GM12878 (cell line): ENCODE results near the gene TK2. TPM values are rescaled to one million over a fixed set of nuclear protein-coding genes. Genes with fewer than 3 reads are reported as not detected.

ENCODE experiments used
- BCL11A ChIP-seq: IDR thresholded peaks from 2 replicates; pipeline ENCODE4 v1.6.1; 2011; ENCODE audit warnings: low read depth, low read length
- ETV6 ChIP-seq, 2 experiments: fragments of 450-650 bp in 1 of 2; IDR thresholded peaks in 1 of 2; conservative IDR thresholded peaks in 1 of 2; 2 replicates each; pipeline ENCODE4 v1.6.1; 2014; ENCODE audit warnings: antibody characterized with exemption in 1 of 2, borderline replicate concordance in 1 of 2, low read depth in 1 of 2, mild to moderate bottlenecking in 1 of 2, moderate library complexity in 1 of 2
- EZH2 ChIP-seq: IDR thresholded peaks from 2 replicates; pipeline ENCODE4 v1.6.1; 2012; ENCODE audit warnings: low read depth, mild to moderate bottlenecking, control low read depth, inconsistent platforms, low read length, borderline replicate concordance; ENCODE audit not compliant: control insufficient read depth
- HDAC6 ChIP-seq: fragments of 200-600 bp; sonication (generic); IDR thresholded peaks from one replicate; pipeline ENCODE4 v1.8.0; 2017; ENCODE audit warnings: antibody characterized with exemption; ENCODE audit not compliant: unreplicated experiment
- HDGF ChIP-seq: fragments of 450-650 bp; IDR thresholded peaks from 2 replicates; pipeline ENCODE4 v1.6.1; 2016; ENCODE audit warnings: antibody characterized with exemption
- IKZF2 ChIP-seq, 2 experiments: fragments of 450-650 bp; IDR thresholded peaks; 2 replicates each; pipeline ENCODE4 v1.6.1; 2017; ENCODE audit warnings: mild to moderate bottlenecking in 2 of 2, moderate library complexity in 2 of 2
- MTA2 ChIP-seq: fragments of 450-650 bp; IDR thresholded peaks from 2 replicates; pipeline ENCODE4 v1.6.1; 2016; ENCODE audit warnings: low read depth, mild to moderate bottlenecking, moderate library complexity
- PML ChIP-seq: IDR thresholded peaks from 2 replicates; pipeline ENCODE4 v1.6.1; 2012; ENCODE audit warnings: low read length, inconsistent platforms
- POLR2A ChIP-seq: IDR thresholded peaks from 2 replicates; pipeline ENCODE4 v1.6.1; 2011; ENCODE audit warnings: low read depth, mild to moderate bottlenecking, low read length
- RB1 ChIP-seq: fragments of 450-650 bp; formaldehyde crosslinking; IDR thresholded peaks from 2 replicates; pipeline ENCODE4 v1.6.1; 2017; ENCODE audit warnings: mild to moderate bottlenecking, borderline replicate concordance
- RCOR1 ChIP-seq: conservative IDR thresholded peaks from 2 replicates; pipeline ENCODE4 v1.6.1; 2012; ENCODE audit warnings: low read depth, low read length, improper control_type of control experiment
- RFX5 ChIP-seq: IDR thresholded peaks from 2 replicates; pipeline ENCODE4 v1.6.1; 2011; ENCODE audit warnings: low read depth, low read length, improper control_type of control experiment
- SMARCA5 ChIP-seq: fragments of 450-650 bp; IDR thresholded peaks from 2 replicates; pipeline ENCODE4 v1.6.1; 2017; ENCODE audit warnings: mild to moderate bottlenecking
- SMC3 ChIP-seq: IDR thresholded peaks from 2 replicates; pipeline ENCODE4 v1.6.1; 2011; ENCODE audit warnings: low read length, improper control_type of control experiment, borderline replicate concordance
- SPI1 ChIP-seq: IDR thresholded peaks from 2 replicates; pipeline ENCODE4 v1.6.1; 2011; ENCODE audit warnings: low read depth, mild to moderate bottlenecking, low read length, moderate library complexity, borderline replicate concordance; ENCODE audit not compliant: insufficient read depth
- SRF ChIP-seq, 2 experiments: IDR thresholded peaks; 2 replicates each; pipeline ENCODE4 v1.6.1; 2011; ENCODE audit warnings: low read depth in 2 of 2, low read length in 2 of 2, mild to moderate bottlenecking in 1 of 2, moderate library complexity in 1 of 2
- SUPT20H ChIP-seq: IDR thresholded peaks from 2 replicates; pipeline ENCODE4 v1.6.1; 2011; ENCODE audit warnings: low read depth, mild to moderate bottlenecking, low read length, moderate library complexity, borderline replicate concordance; ENCODE audit not compliant: control insufficient read depth
- SUZ12 ChIP-seq: fragments of 200-600 bp; sonication (generic); IDR thresholded peaks from one replicate; pipeline ENCODE4 v1.6.1; 2018; ENCODE audit warnings: antibody characterized with exemption, mild to moderate bottlenecking; ENCODE audit not compliant: unreplicated experiment
- TCF3 ChIP-seq: IDR thresholded peaks from 2 replicates; pipeline ENCODE4 v1.6.1; 2012; ENCODE audit warnings: low read depth, mild to moderate bottlenecking, low read length, borderline replicate concordance; ENCODE audit not compliant: insufficient read depth
- ZZZ3 ChIP-seq: IDR thresholded peaks from 2 replicates; pipeline ENCODE4 v1.6.1; 2011; ENCODE audit warnings: low read depth; ENCODE audit not compliant: control insufficient read depth, insufficient read length
- polyA plus RNA-seq, 11 experiments: library from polyadenylated mRNA; depleted of rRNA in 4 of 11; unstranded in 6 of 11; stranded (reverse) in 5 of 11; fragments of >200 nt; fragmentation: Nextera tagmentation in 4 of 11; fragmentation: Illumina TruSeq in 1 of 11; extraction: Ambion mirVana in 4 of 11; extraction: Trizol in 1 of 11; gene quantifications; 1 replicate in 1 of 11; 2 replicates in 10 of 11; pipeline versions ENCODE4 v1.2.1 to v1.2.3, GENCODE V29; 2011 to 2016; ENCODE audit warnings: inconsistent platforms in 2 of 11, missing spikeins in 2 of 11, low read depth in 1 of 11
- total RNA-seq, 4 experiments: library from RNA; depleted of rRNA in 3 of 4; stranded (reverse); fragments of >200 nt in 3 of 4; fragmentation: Illumina TruSeq in 1 of 4; extraction: Trizol in 1 of 4; gene quantifications; 2 replicates each; pipeline versions ENCODE4 v1.2.1 to v1.2.3, GENCODE V29; 2013 to 2021
- TF ChIP-seq, protein P1 (sequence below): IDR thresholded peaks from 2 replicates; pipeline ENCODE4 v1.6.1; 2012; ENCODE audit warnings: improper control_type of control experiment, low read depth, low read length; ENCODE audit not compliant: insufficient replicate concordance
- TF ChIP-seq, protein P2 (sequence below), 3 experiments: IDR thresholded peaks in 2 of 3; conservative IDR thresholded peaks in 1 of 3; 2 replicates each; pipeline ENCODE4 v1.5.1; 2011; ENCODE audit warnings: low read depth in 3 of 3, low read length in 3 of 3, mild to moderate bottlenecking in 3 of 3, control low read depth in 2 of 3, moderate library complexity in 2 of 3, inconsistent platforms in 1 of 3, mixed read lengths in 1 of 3; ENCODE audit not compliant: control insufficient read depth in 2 of 3, insufficient read depth in 1 of 3; ENCODE audit errors: extremely low read depth in 1 of 3
- TF ChIP-seq, protein P3 (sequence below): IDR thresholded peaks from 2 replicates; pipeline ENCODE4 v1.6.1; 2012; ENCODE audit warnings: low read depth, low read length, improper control_type of control experiment

Gene TK2
- total and polyA plus RNA-seq, 10 of the 15 experiments (the other 5 are each of a cell fraction or from before 2014, with no cell fraction given), result 1.3 to 12.4 (median 3.0) TPM

DNA sequence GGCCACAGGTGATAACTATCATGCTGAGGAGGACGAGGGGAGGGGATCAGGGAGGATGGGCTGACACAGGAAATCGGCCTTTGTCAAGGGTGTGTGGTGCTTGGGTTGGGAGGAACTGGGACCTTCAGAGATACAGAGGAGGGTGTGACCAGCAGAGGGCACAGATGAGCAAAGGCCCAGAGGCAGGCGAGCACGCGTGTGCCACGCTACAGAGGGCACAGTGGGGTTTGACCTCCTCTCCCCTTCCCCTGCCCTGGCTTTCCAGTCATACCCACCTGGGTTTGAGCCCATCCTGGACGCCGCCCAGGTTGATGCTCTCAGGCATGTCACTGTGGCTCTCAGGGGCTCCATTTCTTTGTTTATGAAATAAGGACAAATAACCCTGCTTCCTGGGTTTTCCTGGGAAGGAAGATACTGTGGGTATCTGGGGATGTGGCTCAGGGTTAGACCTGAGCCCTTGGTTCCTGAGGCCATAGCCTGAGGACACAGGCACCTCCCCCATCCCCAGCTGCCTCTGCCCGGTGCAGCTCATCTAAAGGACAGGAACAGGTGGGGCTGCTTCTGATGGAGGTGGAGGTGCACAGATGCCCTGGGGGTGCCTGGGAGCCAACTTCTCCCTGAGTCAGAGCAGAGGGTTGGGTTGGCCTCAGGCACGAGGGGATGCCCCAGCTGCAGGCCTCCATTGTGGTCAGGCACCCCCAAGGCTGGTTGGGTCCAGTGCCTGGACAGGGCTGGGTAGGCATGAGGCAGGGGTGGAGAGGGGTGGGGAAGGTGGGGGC, 71.0 kb downstream of the TK2 start (continued):
- TF ChIP-seq SRF (IDR thresholded peaks at IDR 0.05; ENCODE audit: low read depth in 2 of 2, low read length in 2 of 2) (no peak), MTA2 (no peak), RB1 (no peak), RFX5 (no peak), HDAC6 (no peak), POLR2A (no peak), SUZ12 (no peak), IKZF2 (IDR thresholded peaks at IDR 0.05) (peak; percentile 12 to 14; a peak in 1 of 4 replicates), ETV6 (conservative IDR thresholded peaks at IDR 0.05 in 1 of 2, IDR thresholded peaks at IDR 0.05 in 1 of 2; ENCODE audit: borderline replicate concordance in 1 of 2, low read depth in 1 of 2) (no peak), EZH2 (no peak), BCL11A (no peak), SUPT20H (no peak), TCF3 (no peak), RCOR1 (no peak), ZZZ3 (no peak), SMARCA5 (peak; percentile 70), PML (no peak), HDGF (no peak), SPI1 (peak; percentile 78), SMC3 (peak; percentile 80)
- TF ChIP-seq, protein P1, sequence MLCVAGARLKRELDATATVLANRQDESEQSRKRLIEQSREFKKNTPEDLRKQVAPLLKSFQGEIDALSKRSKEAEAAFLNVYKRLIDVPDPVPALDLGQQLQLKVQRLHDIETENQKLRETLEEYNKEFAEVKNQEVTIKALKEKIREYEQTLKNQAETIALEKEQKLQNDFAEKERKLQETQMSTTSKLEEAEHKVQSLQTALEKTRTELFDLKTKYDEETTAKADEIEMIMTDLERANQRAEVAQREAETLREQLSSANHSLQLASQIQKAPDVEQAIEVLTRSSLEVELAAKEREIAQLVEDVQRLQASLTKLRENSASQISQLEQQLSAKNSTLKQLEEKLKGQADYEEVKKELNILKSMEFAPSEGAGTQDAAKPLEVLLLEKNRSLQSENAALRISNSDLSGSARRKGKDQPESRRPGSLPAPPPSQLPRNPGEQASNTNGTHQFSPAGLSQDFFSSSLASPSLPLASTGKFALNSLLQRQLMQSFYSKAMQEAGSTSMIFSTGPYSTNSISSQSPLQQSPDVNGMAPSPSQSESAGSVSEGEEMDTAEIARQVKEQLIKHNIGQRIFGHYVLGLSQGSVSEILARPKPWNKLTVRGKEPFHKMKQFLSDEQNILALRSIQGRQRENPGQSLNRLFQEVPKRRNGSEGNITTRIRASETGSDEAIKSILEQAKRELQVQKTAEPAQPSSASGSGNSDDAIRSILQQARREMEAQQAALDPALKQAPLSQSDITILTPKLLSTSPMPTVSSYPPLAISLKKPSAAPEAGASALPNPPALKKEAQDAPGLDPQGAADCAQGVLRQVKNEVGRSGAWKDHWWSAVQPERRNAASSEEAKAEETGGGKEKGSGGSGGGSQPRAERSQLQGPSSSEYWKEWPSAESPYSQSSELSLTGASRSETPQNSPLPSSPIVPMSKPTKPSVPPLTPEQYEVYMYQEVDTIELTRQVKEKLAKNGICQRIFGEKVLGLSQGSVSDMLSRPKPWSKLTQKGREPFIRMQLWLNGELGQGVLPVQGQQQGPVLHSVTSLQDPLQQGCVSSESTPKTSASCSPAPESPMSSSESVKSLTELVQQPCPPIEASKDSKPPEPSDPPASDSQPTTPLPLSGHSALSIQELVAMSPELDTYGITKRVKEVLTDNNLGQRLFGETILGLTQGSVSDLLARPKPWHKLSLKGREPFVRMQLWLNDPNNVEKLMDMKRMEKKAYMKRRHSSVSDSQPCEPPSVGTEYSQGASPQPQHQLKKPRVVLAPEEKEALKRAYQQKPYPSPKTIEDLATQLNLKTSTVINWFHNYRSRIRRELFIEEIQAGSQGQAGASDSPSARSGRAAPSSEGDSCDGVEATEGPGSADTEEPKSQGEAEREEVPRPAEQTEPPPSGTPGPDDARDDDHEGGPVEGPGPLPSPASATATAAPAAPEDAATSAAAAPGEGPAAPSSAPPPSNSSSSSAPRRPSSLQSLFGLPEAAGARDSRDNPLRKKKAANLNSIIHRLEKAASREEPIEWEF, result no peak
- TF ChIP-seq, protein P2, sequence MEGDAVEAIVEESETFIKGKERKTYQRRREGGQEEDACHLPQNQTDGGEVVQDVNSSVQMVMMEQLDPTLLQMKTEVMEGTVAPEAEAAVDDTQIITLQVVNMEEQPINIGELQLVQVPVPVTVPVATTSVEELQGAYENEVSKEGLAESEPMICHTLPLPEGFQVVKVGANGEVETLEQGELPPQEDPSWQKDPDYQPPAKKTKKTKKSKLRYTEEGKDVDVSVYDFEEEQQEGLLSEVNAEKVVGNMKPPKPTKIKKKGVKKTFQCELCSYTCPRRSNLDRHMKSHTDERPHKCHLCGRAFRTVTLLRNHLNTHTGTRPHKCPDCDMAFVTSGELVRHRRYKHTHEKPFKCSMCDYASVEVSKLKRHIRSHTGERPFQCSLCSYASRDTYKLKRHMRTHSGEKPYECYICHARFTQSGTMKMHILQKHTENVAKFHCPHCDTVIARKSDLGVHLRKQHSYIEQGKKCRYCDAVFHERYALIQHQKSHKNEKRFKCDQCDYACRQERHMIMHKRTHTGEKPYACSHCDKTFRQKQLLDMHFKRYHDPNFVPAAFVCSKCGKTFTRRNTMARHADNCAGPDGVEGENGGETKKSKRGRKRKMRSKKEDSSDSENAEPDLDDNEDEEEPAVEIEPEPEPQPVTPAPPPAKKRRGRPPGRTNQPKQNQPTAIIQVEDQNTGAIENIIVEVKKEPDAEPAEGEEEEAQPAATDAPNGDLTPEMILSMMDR (IDR thresholded peaks at IDR 0.05 in 2 of 3, conservative IDR thresholded peaks at IDR 0.05 in 1 of 3; ENCODE audit: control insufficient read depth in 2 of 3, extremely low read depth in 1 of 3, insufficient read depth in 1 of 3, low read depth in 3 of 3, low read length in 3 of 3), result peak; percentile 84 to 95 (median 89)
- TF ChIP-seq, protein P3, sequence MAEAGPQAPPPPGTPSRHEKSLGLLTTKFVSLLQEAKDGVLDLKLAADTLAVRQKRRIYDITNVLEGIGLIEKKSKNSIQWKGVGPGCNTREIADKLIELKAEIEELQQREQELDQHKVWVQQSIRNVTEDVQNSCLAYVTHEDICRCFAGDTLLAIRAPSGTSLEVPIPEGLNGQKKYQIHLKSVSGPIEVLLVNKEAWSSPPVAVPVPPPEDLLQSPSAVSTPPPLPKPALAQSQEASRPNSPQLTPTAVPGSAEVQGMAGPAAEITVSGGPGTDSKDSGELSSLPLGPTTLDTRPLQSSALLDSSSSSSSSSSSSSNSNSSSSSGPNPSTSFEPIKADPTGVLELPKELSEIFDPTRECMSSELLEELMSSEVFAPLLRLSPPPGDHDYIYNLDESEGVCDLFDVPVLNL, result no peak
